ENCODE results near the gene CDKN1A. TPM values are rescaled to one million over a fixed set of nuclear protein-coding genes. Genes with fewer than 3 reads are reported as not detected.
A peak's percentile ranks its signal among the peaks of the same experiment; 100 is the strongest.

CDKN1A gene
- total RNA-seq, 1 donor from 2014 or later, result 364 TPM

GRCh38 chr6:36682328-36683144 is 4.0 kb downstream of the CDKN1A start:
- DNase-seq (ENCODE audit: low read depth), result peak; percentile 98
- TF ChIP-seq, protein P1, sequence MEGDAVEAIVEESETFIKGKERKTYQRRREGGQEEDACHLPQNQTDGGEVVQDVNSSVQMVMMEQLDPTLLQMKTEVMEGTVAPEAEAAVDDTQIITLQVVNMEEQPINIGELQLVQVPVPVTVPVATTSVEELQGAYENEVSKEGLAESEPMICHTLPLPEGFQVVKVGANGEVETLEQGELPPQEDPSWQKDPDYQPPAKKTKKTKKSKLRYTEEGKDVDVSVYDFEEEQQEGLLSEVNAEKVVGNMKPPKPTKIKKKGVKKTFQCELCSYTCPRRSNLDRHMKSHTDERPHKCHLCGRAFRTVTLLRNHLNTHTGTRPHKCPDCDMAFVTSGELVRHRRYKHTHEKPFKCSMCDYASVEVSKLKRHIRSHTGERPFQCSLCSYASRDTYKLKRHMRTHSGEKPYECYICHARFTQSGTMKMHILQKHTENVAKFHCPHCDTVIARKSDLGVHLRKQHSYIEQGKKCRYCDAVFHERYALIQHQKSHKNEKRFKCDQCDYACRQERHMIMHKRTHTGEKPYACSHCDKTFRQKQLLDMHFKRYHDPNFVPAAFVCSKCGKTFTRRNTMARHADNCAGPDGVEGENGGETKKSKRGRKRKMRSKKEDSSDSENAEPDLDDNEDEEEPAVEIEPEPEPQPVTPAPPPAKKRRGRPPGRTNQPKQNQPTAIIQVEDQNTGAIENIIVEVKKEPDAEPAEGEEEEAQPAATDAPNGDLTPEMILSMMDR (IDR thresholded peaks at IDR 0.05; ENCODE audit: insufficient read depth, low read length, severe bottlenecking), result peak; percentile 4
- peaks cover 34% of the 10 kb centered on the region for H3K36me3 ChIP-seq (ENCODE audit: control insufficient read depth, insufficient read depth, low read length)
- H3K27me3 ChIP-seq (ENCODE audit: control insufficient read depth, insufficient read depth, low read length), result no peaks in the 10 kb centered on the region
- FAIRE-seq, result no peak
- no peak overlapping the region for H3K4me3 ChIP-seq (ENCODE audit: low read depth, low read length)

DNA sequence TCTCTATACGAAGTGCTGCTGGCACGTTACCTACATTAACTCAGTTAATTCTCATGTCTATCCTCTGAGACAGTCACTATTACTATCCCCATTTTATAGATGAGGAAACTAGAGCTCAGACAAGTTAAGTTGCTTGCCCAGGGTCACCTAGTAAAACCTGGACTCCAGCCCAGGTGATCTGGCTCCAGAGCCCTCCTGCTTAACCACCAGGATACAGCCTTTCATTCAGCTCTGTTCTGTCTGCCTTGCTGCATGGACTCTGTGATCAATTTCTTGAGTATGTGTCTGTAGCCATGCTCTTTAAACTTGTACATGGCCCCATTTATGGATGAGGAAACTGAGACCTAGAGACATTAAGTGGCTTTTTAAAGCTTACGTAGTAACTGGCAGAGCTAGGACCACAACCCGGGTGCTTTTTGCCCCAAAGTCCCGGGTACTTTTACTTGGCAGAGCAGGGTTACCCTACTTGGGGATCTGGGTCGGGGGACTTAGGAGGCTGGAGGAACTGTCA is 4.7 kb downstream of the CDKN1A start:
- Histone ChIP-seq H3K36me3 (ENCODE audit: control insufficient read depth, insufficient read depth, low read length) (peaks cover 34% of the 10 kb centered on the region), H3K4me3 (ENCODE audit: low read depth, low read length) (no peak overlapping the region), H3K27me3 (ENCODE audit: control insufficient read depth, insufficient read depth, low read length) (no peaks in the 10 kb centered on the region)
- no peak for DNase-seq (ENCODE audit: low read depth)
- FAIRE-seq, result no peak
- TF ChIP-seq, protein P1 (IDR thresholded peaks at IDR 0.05; ENCODE audit: insufficient read depth, low read length, severe bottlenecking), result no peak

DNA sequence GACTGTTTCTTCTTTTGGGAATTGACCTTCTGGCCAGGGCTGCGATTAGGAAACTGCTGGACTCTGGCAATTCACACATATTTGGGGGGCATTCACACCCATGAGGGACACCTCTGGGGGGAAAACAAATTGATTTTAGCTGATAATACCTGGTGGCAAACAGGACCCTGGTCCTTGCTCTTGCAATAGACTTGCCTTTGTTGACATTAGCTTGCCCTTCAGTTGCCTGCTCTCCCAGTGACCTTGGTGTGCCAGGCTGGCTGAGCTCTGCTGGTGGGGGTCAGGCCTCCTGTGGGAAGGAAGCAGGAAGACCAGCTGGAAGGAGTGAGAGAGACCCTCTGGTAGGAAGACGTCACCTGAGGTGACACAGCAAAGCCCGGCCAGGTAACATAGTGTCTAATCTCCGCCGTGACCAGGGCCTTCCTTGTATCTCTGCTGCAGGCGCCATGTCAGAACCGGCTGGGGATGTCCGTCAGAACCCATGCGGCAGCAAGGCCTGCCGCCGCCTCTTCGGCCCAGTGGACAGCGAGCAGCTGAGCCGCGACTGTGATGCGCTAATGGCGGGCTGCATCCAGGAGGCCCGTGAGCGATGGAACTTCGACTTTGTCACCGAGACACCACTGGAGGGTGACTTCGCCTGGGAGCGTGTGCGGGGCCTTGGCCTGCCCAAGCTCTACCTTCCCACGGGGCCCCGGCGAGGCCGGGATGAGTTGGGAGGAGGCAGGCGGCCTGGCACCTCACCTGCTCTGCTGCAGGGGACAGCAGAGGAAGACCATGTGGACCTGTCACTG is 5.3 kb downstream of the CDKN1A start:
- FAIRE-seq, result no peak
- no peak overlapping the region for H3K4me3 ChIP-seq (ENCODE audit: low read depth, low read length)
- TF ChIP-seq, protein P1 (IDR thresholded peaks at IDR 0.05; ENCODE audit: insufficient read depth, low read length, severe bottlenecking), result no peak
- peaks cover 32% of the 10 kb centered on the region for H3K36me3 ChIP-seq (ENCODE audit: control insufficient read depth, insufficient read depth, low read length)
- H3K27me3 ChIP-seq (ENCODE audit: control insufficient read depth, insufficient read depth, low read length), result no peaks in the 10 kb centered on the region
- no peak for DNase-seq (ENCODE audit: low read depth)

DNA sequence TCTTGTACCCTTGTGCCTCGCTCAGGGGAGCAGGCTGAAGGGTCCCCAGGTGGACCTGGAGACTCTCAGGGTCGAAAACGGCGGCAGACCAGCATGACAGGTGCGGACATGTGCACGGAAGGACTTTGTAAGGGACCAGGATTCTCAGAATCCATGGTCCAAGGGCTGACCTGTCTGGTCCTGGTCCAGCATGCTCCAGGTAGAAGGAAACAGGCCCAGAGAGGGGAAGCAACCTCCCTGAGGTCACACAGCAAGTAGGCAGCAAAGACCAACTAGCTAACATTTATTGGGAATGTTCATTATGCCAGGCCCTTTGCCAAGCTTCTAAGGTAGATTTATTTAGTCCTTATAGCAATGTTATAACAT is 5.9 kb downstream of the CDKN1A start:
- TF ChIP-seq, protein P1 (IDR thresholded peaks at IDR 0.05; ENCODE audit: insufficient read depth, low read length, severe bottlenecking), result no peak
- peaks cover 28% of the 10 kb centered on the region for H3K36me3 ChIP-seq (ENCODE audit: control insufficient read depth, insufficient read depth, low read length)
- H3K27me3 ChIP-seq (ENCODE audit: control insufficient read depth, insufficient read depth, low read length), result no peaks in the 10 kb centered on the region
- no peak for FAIRE-seq
- H3K4me3 ChIP-seq (ENCODE audit: low read depth, low read length), result no peak overlapping the region
- no peak for DNase-seq (ENCODE audit: low read depth)

DNA sequence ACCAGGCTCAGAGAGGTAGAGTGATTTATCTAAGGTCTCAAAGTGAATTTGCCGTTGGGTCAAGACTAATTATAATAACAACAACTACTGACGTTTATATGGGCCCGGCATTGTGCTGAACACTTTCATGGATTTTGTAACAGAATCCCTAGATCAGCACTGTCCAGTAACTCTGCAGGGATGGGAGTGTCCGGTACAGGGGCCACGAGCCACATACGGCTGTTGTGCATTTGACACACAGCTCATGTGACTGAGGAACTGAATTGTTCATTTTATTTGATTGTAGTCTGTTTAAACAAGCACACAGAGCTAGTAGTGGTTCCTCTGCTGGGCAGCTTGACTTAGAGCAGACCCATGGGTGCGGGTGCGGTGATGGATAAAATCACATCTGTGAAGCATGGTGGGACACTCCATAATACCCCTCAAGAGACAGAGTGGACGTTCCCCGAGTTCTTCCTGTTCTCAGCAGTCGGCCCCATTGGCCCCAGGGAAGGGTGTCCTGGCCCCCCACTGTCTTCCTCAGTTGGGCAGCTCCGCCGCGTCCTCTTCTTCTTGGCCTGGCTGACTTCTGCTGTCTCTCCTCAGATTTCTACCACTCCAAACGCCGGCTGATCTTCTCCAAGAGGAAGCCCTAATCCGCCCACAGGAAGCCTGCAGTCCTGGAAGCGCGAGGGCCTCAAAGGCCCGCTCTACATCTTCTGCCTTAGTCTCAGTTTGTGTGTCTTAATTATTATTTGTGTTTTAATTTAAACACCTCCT is 6.8 kb downstream of the CDKN1A start:
- TF ChIP-seq, protein P1 (IDR thresholded peaks at IDR 0.05; ENCODE audit: insufficient read depth, low read length, severe bottlenecking), result no peak
- FAIRE-seq (no peak), DNase-seq (ENCODE audit: low read depth) (no peak)
- Histone ChIP-seq H3K27me3 (ENCODE audit: control insufficient read depth, insufficient read depth, low read length) (no peaks in the 10 kb centered on the region), H3K4me3 (ENCODE audit: low read depth, low read length) (no peak overlapping the region), H3K36me3 (ENCODE audit: control insufficient read depth, insufficient read depth, low read length) (peaks cover 24% of the 10 kb centered on the region)
